RCC 7860 (cell line): ENCODE data around the gene SCD5.
A peak's percentile ranks its signal among the peaks of the same experiment; 100 is the strongest.

Experiments
- DNase-seq: peaks from one replicate; pipeline ENCODE4 v3.0.0-alpha.2; 2015; ENCODE audit warnings: low spot score
- FAIRE-seq: peaks from 2 replicates; lab custom pipeline; 2012; peaks lifted over from hg19 to GRCh38; lab: Jason Lieb, UNC

SCD5 gene

DNA sequence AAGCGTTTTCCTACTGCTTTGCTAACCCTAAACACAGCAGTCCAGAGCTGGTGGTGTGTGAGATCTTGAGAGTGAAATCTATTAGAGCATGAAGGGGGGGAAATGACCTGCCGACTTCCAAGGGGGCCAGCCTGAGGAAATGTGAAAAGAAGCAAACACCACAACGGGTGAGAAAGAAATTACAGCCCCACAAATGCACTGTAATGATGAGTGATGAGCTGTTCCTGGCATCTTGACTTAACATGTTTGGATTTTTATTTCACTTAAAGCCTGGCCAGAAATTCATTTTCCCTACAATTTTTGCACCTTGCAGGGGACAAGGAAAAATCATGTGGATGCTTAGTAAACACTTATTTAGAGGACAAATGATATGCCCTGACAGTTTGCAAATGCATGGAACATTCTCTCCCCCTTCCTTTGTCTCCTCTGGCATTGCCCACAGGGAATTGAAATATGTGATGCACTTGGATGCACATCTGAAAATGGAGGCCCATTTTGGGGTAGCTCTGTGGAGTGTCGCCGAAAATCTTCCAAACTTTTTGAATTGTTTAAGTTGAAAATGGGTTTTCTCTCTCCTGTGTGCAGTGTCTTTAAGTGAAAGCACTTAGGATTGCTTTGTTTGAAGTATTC lies 152.5 kb downstream of the SCD5 start:
- DNase-seq = no peak
- FAIRE-seq = no peak

DNA sequence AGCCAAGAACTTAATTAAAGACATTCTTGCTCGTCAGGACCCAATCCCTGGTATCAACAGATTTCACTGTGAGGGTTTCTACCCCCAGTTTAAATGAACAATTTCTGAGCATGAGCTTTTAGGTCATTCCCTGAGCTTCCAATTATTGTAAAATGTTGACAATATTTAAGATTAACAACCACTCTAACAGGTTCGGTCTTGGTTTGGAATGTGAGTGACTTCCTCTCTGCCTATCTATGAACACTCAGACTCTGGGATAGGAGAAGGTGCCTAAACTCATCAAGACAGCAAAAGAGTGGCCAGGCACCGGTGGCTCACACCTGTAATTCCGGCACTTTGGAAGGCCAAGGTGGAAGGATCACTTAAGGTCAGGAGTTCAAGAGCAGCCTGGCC lies 153.9 kb downstream of the SCD5 start:
- DNase-seq (no peak), FAIRE-seq (no peak)

DNA sequence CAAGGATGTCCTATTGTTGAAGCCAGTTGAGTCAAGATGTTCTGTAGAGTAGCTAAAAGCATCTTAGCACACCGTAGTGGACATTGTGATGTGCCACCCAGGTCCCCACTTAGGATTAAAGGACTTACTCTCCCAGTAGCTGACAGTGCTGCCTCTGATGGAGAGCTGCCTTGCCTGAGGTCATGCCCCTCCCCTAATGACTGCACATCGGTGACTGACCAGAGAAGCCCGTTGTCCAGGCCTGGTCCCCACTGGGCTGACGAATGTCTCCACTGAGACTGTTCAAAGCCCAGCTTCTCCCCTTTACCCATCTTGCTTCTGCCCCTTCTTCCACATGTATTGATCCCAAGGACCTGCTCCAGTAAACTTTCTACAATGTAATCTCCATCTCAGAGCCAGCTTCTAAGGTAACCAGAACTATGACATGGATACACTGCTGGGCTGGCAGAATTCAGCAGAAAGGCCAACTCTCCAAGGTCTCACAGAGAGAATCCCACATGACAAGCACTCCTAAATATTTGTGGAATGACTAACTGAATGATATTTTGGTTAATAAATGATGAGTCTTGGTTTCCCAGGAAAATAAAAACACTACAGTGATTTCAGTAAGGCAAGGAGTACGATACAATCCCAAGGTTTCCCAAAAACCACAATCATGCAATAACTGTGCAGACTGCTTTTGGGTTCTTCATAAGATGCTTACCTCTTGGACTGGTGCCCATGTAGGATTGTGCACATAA lies 154.4 kb downstream of the SCD5 start:
- peak; percentile 60 for DNase-seq
- FAIRE-seq = peak; percentile 76

DNA sequence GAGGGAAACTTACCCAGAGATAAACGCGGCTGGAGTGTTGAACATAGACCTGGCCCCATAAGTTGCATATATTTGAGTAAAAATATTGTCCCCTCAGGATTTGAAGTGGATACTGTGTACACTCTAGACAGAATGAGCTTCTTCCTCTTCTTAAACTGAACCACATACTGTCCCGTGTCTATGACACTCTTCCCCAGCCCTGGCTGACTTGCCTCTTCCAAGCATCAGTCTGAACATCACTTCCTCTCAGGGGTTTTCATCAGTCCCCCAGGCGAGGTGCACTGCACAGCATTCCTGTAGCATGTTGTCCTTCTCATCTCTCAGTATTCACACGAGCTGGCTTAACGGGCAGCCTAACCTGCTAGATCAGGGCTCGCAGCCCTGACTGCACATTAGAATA lies 156.3 kb downstream of the SCD5 start:
- DNase-seq = no peak

DNA sequence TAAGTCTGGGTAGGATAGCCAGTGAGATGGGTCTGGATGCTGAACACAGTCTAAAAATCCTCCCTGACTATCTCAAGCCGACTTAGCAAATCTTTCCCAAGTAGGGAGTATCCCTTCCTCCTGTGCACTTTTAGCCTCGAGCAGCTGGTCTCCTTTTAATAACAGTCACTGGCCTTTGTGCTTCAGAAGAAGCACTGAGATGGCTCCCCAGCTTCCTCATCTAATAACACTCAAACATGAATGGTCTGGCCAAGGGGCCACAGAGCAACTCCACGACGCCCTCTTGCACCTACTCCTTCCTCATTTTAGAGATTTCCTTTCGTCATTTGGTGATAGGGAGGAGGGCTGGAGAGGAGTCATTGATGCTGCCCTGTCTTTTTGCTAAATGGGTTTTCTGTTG lies 158.1 kb downstream of the SCD5 start:
- FAIRE-seq (no peak), DNase-seq (no peak)

More for the DNA sequence above, 156.3 kb downstream of the SCD5 start:
- no peak for FAIRE-seq

DNA sequence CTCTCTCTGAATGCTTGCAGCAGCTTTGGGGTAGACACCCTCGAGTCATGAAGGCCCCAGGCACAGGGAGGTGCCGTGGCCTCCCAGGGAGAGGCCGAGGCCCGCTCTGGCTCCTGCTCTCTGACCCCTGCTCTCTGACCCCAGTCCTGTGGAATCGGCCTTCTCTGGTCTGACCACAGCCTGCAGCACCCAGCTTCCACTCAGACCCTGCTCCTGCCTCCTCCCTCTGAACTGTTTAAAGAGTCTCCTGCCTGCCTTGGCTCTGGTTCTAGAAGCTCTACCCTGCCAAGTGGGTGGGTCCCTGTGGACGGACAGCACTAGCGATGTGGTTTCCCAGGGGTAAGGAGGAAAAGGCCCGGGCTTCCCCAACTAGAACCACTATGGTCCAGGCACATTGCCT lies 158.6 kb downstream of the SCD5 start:
- DNase-seq (no peak), FAIRE-seq (no peak)

DNA sequence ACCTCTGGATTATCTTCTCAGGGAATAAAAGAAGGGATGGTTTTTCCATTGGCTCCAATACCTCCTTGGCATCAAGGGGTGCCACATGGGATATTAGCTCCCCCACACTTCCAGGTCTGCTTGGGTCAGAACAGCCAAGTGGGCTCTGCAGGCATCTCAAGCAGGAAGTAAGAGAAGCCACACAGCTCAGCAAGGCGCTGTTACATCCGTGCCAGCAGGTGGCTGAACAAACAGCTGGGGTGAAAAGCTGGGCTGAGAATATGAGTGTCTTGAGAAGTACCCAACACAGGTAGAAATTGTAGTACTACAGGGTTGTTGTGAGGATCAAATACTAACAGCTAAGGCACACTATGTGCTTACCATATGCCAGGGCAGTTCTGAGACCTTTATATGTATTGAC lies 160.1 kb downstream of the SCD5 start:
- DNase-seq (no peak), FAIRE-seq (no peak)

DNA sequence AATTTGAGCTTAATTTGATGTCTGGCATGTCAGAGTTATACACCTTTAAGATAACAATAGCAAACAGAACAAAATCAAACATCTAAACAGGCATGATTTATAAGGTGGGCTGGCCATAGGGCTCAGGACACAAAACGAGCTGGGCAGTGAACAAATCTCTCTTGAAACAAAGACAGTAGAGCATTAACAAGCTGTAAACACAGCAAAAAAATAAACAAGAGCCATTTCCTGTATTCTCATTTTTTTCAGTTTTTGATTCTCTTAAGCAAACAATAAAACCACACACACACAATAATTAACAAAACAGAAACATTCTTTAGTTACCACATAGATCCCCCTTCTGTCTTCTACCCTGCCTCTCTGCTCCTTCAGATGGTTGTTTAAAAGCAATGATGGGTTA lies 168.5 kb downstream of the SCD5 start:
- DNase-seq = no peak
- FAIRE-seq = no peak

DNA sequence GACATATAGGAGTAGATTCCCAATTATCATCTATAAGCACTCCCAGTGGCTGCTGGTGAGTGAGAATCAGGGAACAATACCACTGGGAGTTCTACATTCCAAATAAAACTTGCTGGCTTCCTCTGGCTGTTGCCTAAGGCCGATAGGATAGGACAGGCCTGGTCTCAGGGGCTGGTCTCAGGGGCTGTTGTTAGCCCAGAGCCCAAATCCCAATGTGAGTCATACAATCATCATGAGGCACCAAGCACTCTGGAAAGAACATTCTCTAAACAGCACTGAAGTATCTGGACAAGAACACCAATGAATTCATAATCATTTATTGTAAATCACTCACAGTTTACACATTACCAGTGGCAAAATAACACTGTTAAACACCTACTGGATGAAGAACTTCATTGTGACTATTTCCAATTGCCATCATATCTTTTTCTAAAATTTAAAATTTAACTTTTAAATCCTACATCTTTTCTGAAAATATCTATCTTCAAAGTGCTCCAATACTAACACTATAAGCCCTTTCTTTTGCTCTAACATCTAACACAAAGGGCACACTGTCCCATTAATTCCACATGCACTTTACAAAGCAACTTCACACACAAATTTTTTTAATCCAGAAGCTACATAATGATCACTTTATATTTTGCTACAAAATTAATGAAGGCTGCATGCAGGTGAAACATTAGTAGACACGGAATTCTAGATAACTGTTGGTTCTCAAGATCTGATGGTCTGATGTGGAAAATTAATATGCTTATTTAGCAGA lies 169.2 kb downstream of the SCD5 start:
- FAIRE-seq (no peak), DNase-seq (no peak)

DNA sequence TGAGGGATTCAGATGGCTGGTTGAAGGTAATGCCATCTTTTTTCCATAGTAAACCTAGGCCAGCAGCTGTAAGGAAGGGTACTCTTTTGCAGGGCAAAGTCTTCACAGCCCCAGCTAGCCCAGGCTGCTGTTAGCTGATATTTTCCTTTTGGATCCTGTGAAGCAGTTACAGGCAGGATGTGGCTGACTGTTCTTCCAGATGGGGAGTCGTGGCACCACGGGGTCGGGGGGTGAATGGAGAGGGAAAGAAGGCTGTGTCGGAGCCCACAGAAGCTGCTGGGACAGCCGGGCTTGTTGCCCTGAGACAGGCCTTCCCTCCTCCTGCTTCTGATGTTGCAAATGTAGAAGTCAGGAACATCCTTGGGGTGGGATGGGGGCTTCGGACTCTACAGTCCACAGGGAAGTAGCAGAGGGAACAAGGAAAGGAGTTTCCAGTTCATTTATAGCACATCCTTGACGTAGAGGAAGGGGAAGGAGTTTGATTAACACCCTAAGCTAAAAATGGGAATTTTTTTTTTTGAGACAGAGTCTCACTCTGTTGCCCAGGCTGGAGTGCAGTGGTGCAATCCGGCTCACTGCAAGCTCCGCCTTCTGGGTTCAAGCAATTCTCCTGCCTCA lies 172.2 kb downstream of the SCD5 start:
- DNase-seq = no peak
- FAIRE-seq = no peak

DNA sequence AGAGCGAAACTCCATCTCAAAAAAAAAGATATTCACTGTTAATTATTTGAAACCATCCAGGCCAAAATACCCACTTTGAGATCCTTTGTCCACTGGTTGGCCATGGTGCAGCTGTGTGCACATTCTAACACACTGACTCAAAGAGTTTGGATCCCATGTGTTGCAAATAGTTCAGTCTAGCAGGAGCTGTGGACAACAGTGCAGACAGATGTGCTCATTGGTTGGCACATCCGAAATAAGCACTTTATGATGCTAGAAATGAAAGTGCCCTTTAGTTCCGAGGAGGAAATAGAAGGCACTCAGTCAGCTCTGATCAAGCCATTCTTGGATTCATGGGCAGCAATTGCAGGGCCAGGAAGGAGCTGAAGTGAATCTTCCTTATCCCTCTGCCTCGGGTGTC lies 173.8 kb downstream of the SCD5 start:
- DNase-seq (no peak), FAIRE-seq (no peak)

DNA sequence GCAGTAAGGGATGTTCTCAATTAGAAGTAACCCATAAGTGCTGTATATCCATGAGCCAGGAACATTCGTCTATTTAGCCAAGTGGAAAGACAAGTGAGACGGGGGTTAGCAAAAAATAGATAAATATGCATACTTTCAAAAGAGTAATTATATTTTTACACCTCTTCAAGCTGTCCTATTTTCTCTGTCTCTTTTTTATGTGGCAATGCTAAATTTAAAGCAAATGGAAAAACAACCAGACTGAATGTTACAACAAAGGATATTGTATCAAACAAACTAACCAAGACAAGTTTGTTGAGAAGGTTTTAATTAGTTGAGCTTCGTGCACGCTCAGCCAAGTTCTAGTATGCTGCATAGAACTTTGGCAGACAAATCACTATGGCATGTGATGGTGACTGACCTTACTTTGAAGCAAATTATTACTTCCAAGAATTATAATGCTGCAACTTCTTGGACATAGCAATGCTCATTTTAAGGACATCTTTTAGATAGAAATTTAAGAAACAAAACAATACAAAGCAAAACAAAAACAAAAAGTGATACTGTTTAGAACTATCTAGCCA lies 175.4 kb downstream of the SCD5 start:
- no peak for DNase-seq
- FAIRE-seq = no peak

DNA sequence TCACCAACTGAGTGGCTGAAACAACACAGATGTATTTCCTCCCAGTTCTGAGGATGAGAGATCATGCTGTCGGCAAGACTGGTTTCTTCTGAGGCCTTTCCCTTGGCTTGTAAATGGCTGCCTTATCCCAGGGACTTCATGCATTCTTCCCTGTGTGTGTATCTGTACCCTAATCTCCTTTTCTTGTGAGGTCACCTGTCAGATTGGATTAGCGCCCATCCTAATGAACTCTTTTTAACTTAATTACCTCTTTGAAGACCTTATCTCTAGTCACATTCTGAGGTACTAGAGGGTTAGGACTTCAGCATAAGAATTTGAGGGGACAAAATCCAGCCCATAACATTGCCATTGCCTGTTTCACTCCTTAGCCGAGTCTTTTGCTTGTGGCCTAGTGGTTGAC lies 177.3 kb downstream of the SCD5 start:
- DNase-seq (no peak), FAIRE-seq (no peak)

DNA sequence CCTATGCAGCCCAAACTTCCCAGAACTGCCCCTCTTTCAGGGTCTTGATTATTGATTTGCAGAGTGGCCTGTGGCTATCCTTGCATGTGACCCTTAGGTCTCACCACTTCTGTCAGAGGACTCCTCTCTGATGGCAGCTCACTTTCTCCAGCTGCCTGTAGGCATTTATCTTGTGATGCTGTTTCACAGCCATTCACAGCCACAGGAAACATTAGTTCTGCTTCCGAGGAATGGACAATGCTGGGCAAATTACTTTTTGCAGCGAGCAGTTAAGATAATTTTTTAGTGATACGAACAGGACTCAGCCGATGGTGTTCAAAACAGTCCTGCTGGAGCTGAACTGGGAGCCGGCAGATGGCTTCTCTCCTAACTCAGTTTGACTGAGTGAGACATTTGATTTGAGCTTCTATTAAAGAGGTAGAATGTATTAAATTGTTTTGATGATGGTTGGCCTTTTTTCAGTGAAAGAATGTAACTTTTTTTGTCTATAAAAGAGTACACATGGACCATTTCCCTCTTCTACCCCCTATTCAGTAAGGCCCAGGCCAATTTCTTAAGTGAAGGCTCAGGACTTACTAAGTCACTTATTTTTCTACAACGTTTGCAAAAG lies 178.4 kb downstream of the SCD5 start:
- no peak for FAIRE-seq
- DNase-seq = no peak

DNA sequence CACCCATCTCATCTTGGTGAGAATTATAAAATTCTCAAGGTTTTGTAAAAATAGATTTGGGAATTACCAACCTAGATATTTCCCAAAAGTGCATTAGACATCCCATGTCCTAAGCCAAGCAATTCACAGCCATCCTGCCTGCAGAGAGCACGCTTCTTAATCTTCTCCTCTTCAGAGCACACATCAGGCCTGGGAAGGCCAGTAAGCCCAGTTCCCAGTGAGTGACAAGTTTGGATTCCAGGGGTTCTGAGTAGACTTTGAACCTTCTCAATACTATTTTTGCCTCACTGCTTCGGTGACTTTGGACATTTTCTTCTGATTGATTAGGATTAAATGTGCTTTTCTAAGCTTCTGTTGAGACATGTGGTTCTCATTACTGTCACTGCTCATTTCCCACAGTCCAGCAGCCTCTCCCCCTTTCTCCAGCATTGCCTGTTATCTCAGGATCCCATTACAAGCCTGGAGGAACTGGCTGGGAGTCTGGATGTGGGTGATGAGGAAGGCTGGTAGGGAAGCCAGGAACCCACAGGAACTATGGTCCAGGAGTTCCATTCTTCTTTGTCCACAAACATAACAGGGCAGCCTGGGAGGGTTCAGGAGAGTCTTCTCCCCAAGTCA lies 180.4 kb downstream of the SCD5 start:
- no peak for DNase-seq
- FAIRE-seq = no peak

DNA sequence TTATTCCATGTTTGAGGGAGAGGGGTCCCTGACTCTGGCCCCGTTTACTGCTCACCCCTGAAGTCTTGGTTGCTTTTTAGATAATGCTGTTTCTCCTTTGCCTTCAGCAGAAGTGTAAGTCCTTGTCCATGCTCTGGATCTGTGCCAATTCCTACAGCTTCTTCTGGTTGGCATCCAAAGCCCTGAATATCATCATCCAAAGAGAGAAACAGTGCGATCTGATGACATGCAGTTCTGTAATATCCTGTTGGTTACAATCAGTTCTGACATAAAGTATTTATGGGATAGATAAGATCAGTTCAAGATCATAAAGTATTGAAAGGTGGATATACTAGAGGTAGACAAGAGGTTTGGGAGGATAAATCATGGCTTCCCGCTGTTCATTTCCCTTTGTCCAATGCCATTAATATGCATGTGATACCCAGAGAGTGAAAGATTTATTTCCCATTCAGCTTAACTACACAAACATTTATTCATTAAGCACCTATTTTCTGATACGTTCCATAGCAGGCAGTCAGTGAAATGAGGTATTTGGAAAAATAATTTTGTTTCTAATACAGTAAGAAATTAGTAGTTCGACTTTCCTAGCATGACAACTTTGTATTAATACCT lies 183.7 kb downstream of the SCD5 start:
- FAIRE-seq (no peak), DNase-seq (no peak)

DNA sequence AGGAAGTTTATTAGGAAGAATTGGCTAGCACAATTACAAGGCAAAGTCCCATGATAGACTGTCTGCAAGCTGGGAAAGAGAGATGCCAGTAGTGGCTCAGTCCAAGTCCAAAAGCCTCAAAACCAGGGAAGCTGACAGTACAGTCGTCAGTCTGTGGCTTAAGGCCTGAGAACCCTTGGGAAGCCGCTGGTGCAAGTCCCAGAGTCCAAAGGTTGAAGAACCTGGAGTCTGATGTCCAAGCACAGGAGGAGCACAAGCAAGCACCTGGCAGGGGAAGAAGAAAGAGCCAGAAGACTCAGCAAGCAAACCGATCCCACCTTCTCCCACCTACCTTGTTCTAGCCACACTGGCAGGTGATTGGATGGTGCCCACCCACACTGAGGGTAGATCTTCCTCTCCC lies 185.5 kb downstream of the SCD5 start:
- no peak for FAIRE-seq
- DNase-seq = no peak

DNA sequence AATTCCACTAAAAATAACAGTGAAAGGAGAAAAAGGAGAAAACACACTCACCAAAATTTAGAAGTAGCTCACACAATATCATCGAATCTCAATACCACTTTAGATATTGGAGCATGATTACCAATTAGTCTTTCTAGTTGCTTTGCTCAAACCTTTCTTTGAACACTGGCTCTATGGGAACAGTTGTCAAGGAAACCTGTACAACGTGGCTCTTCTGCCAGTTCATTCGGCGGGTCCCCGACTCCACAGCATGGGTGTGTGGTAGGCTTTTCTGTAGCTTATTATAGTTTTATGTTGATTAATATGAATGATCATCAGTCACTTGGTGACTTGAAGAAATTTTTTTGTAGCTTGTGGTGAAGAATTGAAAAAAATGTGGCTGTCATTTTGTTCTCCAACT lies 186.6 kb downstream of the SCD5 start:
- no peak for FAIRE-seq
- no peak for DNase-seq

DNA sequence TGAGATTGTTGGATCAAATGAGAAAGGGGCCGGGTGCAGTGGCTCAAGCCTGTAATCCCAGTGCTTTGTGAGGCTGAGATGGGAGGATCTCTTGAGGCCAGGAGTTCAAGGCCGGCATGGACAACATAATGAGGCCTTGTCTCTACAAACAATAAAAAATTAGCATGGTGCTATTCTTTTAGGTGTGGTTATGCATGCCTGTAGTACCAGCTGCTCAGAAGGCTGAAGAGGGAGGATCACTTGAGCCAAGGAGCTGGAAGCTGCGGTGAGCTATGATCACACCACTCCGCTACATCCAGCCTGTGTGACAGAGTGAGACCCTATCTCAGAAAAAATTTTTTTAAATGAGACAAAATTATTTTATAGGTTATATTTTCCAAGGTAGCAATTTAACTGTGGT lies 187.1 kb downstream of the SCD5 start:
- DNase-seq (no peak), FAIRE-seq (no peak)

DNA sequence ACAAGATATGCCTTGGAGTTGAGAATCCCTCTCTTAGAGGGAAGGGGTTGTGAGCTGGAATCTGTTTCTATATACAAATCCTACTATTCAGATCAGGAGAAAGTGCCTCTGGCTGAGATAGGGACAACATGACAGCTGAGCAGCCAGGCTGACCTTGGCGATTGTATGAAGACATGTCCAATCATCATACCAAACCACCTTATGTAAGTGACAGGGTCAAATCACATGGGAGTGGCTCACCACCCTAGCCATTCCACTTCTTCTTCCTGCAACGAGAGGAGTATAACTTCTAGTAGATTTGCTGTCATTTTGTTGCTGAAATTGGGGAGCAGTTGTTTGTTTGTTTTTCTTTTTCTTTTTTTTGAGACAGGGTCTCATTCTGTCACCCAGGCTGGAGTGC lies 188.6 kb downstream of the SCD5 start:
- FAIRE-seq = no peak
- DNase-seq = no peak
